CD14-positive monocyte (primary cell): ENCODE data around the gene NBPF9. TPM values are rescaled to one million over a fixed set of nuclear protein-coding genes. Genes with fewer than 3 reads are reported as not detected.
"Not testable (repeated sequence)": the region's sequence is repeated elsewhere in the genome, so short reads cannot be mapped to it uniquely, and the experiment has no call there.

ENCODE experiments used
- DNase-seq, 3 donors: peaks; one replicate each; pipeline ENCODE4 v3.0.0-alpha.2; 2011 to 2022
- H2AFZ ChIP-seq: 2 replicates; pipeline ENCODE4 v1.6.0; 2012; ENCODE audit warnings: mild to moderate bottlenecking, low read depth, low read length, inconsistent platforms; ENCODE audit not compliant: insufficient read depth, poor library complexity, severe bottlenecking
- H3K27ac ChIP-seq, 2 donors: 1 replicate in 1 of 2; 2 replicates in 1 of 2; pipeline ENCODE4 v1.5.1; 2012 to 2013; ENCODE audit warnings: low read length in 2 of 2, control low read depth in 1 of 2, inconsistent platforms in 1 of 2, low read depth in 1 of 2, mild to moderate bottlenecking in 1 of 2
- H3K27me3 ChIP-seq, 2 donors: one replicate each; pipeline versions ENCODE4 v1.6.0 to v1.6.1; 2011 to 2013; ENCODE audit warnings: low read length in 2 of 2; ENCODE audit not compliant: control insufficient read depth in 2 of 2, insufficient read depth in 2 of 2
- H3K36me3 ChIP-seq, 2 donors: replicated peaks in 1 of 2; 1 replicate in 1 of 2; 2 replicates in 1 of 2; pipeline versions ENCODE4 v1.5.1 to v1.6.1; 2012 to 2013; ENCODE audit warnings: low read length in 2 of 2, control low read depth in 1 of 2, inconsistent platforms in 1 of 2, mild to moderate bottlenecking in 1 of 2; ENCODE audit not compliant: insufficient read depth in 2 of 2, control insufficient read depth in 1 of 2
- H3K4me1 ChIP-seq, 2 donors: 1 replicate in 1 of 2; 2 replicates in 1 of 2; pipeline versions ENCODE4 v1.5.1 to v1.6.1; 2012 to 2013; ENCODE audit warnings: low read length in 2 of 2, control low read depth in 1 of 2, inconsistent platforms in 1 of 2, mild to moderate bottlenecking in 1 of 2, moderate library complexity in 1 of 2; ENCODE audit not compliant: insufficient read depth in 2 of 2, control insufficient read depth in 1 of 2
- H3K4me2 ChIP-seq: replicated peaks from 2 replicates; pipeline ENCODE3; 2012; ENCODE audit warnings: low read length, moderate library complexity, mild to moderate bottlenecking; ENCODE audit not compliant: poor library complexity, severe bottlenecking; ENCODE audit errors: extremely low read depth
- H3K4me3 ChIP-seq, 3 experiments: fragments of 200-600 bp in 1 of 3; sonication (generic) in 1 of 3; replicated peaks in 1 of 3; 1 replicate in 2 of 3; 2 replicates in 1 of 3; pipeline ENCODE4 v1.5.1; 2011 to 2013; ENCODE audit warnings: low read length in 3 of 3, mild to moderate bottlenecking in 3 of 3, control low read depth in 2 of 3, low read depth in 2 of 3, inconsistent platforms in 1 of 3, moderate library complexity in 1 of 3
- H3K79me2 ChIP-seq: 2 replicates; pipeline ENCODE4 v1.6.0; 2012; ENCODE audit warnings: mild to moderate bottlenecking, control low read depth, inconsistent platforms, low read length, moderate library complexity; ENCODE audit not compliant: insufficient read depth
- H3K9ac ChIP-seq: 2 replicates; pipeline ENCODE4 v1.6.0; 2017; ENCODE audit warnings: low read length, mild to moderate bottlenecking; ENCODE audit not compliant: insufficient read depth, poor library complexity, severe bottlenecking
- H3K9me3 ChIP-seq, 2 donors: replicated peaks in 1 of 2; 1 replicate in 1 of 2; 2 replicates in 1 of 2; pipeline versions ENCODE4 v1.5.1 to v1.6.1; 2012 to 2013; ENCODE audit warnings: low read length in 2 of 2, control low read depth in 1 of 2; ENCODE audit not compliant: control insufficient read depth in 1 of 2, insufficient read depth in 1 of 2
- H4K20me1 ChIP-seq: 2 replicates; pipeline ENCODE4 v1.6.0; 2012; ENCODE audit warnings: mild to moderate bottlenecking, low read length, control low read depth, moderate library complexity; ENCODE audit not compliant: insufficient read depth
- H3K27ac Mint-ChIP-seq, 7 donors: one replicate each; pipeline ENCODE4 v1.8.0; 2020; ENCODE audit warnings: mild to moderate bottlenecking in 7 of 7, mixed read lengths in 7 of 7, moderate library complexity in 6 of 7, inconsistent platforms in 2 of 7
- H3K27me3 Mint-ChIP-seq, 3 donors: one replicate each; pipeline ENCODE4 v1.8.0; 2021 to 2022; ENCODE audit warnings: low read depth in 3 of 3, mild to moderate bottlenecking in 3 of 3, mixed read lengths in 3 of 3, moderate library complexity in 3 of 3, inconsistent platforms in 1 of 3
- H3K36me3 Mint-ChIP-seq, 2 donors: one replicate each; pipeline ENCODE4 v1.8.0; 2020; ENCODE audit warnings: mixed read lengths in 2 of 2, inconsistent platforms in 1 of 2, mild to moderate bottlenecking in 1 of 2
- H3K4me1 Mint-ChIP-seq: one replicate; pipeline ENCODE4 v1.8.0; 2020; ENCODE audit warnings: mild to moderate bottlenecking, mixed read lengths
- H3K4me3 Mint-ChIP-seq, 2 donors: one replicate each; pipeline ENCODE4 v1.8.0; 2020; ENCODE audit warnings: mild to moderate bottlenecking in 2 of 2, mixed read lengths in 2 of 2, moderate library complexity in 1 of 2
- H3K9me3 Mint-ChIP-seq, 7 donors: one replicate each; pipeline ENCODE4 v1.8.0; 2020 to 2022; ENCODE audit warnings: mixed read lengths in 7 of 7, mild to moderate bottlenecking in 6 of 7, moderate library complexity in 6 of 7, inconsistent platforms in 2 of 7
- WGBS: methylation state at CpG from one replicate; pipeline ENCODE4 v1.1.5; 2013; ENCODE audit warnings: missing lambda C conversion rate; ENCODE audit not compliant: insufficient coverage; 5-methylcytosine and 5-hydroxymethylcytosine counted together
- intact Hi-C, 2 donors: fragments of 100-400 bp; cut with micrococcal nuclease; formaldehyde crosslinking; loops; one replicate each; pipeline versions ENCODE4 v1.15.0 to v1.15.1; 2023
- polyA plus RNA-seq, 3 donors: library from polyadenylated mRNA; depleted of rRNA in 1 of 3; unstranded in 2 of 3; stranded (reverse) in 1 of 3; fragments of 300-500 nt in 2 of 3; fragments of >200 nt in 1 of 3; fragmentation: Illumina TruSeq in 2 of 3; gene quantifications; 1 replicate in 2 of 3; 2 replicates in 1 of 3; pipeline ENCODE4 v1.2.3, GENCODE V29; 2012 to 2021

Gene NBPF9
- polyA plus RNA-seq, 3 donors, result 0.37 to 22.4 (median 0.66) TPM

GRCh38 chr1:149112828-149113227 lies 9.5 kb upstream of the NBPF9 start:
- intact Hi-C loops, result not testable (repeated sequence)

GRCh38 chr1:149110343-149110742 lies 7.0 kb upstream of the NBPF9 start:
- H3K4me1 ChIP-seq, H3K4me3 Mint-ChIP-seq, H3K9me3 ChIP-seq, DNase-seq, H3K27me3 ChIP-seq, intact Hi-C loops, H3K27ac ChIP-seq, H3K4me1 Mint-ChIP-seq, H4K20me1 ChIP-seq, H3K4me3 ChIP-seq, H3K27ac Mint-ChIP-seq, H3K36me3 Mint-ChIP-seq, H2AFZ ChIP-seq, H3K4me2 ChIP-seq, H3K79me2 ChIP-seq, H3K36me3 ChIP-seq, H3K27me3 Mint-ChIP-seq, H3K9me3 Mint-ChIP-seq, H3K9ac ChIP-seq: not testable (repeated sequence)
- WGBS, result no CpG with 5 or more reads among the region's 2 CpGs

More at GRCh38 chr1:149112828-149113227, 9.5 kb upstream of the NBPF9 start:
- not testable (repeated sequence) for H3K27me3 Mint-ChIP-seq, H3K36me3 Mint-ChIP-seq, H4K20me1 ChIP-seq, H3K4me3 Mint-ChIP-seq, H3K27ac ChIP-seq, H3K27me3 ChIP-seq, H3K4me1 Mint-ChIP-seq, H3K4me1 ChIP-seq, H3K4me3 ChIP-seq, H3K4me2 ChIP-seq, H2AFZ ChIP-seq, H3K9ac ChIP-seq, H3K27ac Mint-ChIP-seq, H3K9me3 ChIP-seq, H3K9me3 Mint-ChIP-seq, DNase-seq, H3K79me2 ChIP-seq, H3K36me3 ChIP-seq
- no CpG with 5 or more reads among the region's 3 CpGs for WGBS

- H2AFZ ChIP-seq, H3K36me3 Mint-ChIP-seq, H3K27ac Mint-ChIP-seq, H3K27me3 Mint-ChIP-seq, DNase-seq, H3K4me1 ChIP-seq, H3K36me3 ChIP-seq, H4K20me1 ChIP-seq, H3K9ac ChIP-seq, H3K9me3 Mint-ChIP-seq, H3K4me2 ChIP-seq, H3K27ac ChIP-seq, H3K27me3 ChIP-seq, H3K4me1 Mint-ChIP-seq, H3K79me2 ChIP-seq, intact Hi-C loops, H3K9me3 ChIP-seq: not testable (repeated sequence)
- H3K4me3 ChIP-seq, result peak overlapping the region in 2 of 3 experiments; percentile 18 to 22
- no CpG with 5 or more reads among the region's 16 CpGs for WGBS
- peak overlapping the region in 1 of 2 donors; percentile 74 for H3K4me3 Mint-ChIP-seq
Observed at GRCh38 chr1:149102574-149102973, 777 bp downstream of the NBPF9 start.

GRCh38 chr1:149098276-149098675 lies 5.1 kb downstream of the NBPF9 start:
- H3K27ac ChIP-seq, intact Hi-C loops, H3K4me1 ChIP-seq, H3K9me3 ChIP-seq, H2AFZ ChIP-seq, H3K79me2 ChIP-seq, H3K4me1 Mint-ChIP-seq, H3K4me2 ChIP-seq, H4K20me1 ChIP-seq, DNase-seq, H3K4me3 Mint-ChIP-seq, H3K36me3 ChIP-seq, H3K36me3 Mint-ChIP-seq, H3K4me3 ChIP-seq, H3K27ac Mint-ChIP-seq, H3K9me3 Mint-ChIP-seq, H3K9ac ChIP-seq, H3K27me3 ChIP-seq, H3K27me3 Mint-ChIP-seq: not testable (repeated sequence)
- WGBS, result no CpG with 5 or more reads among the region's 8 CpGs
